ENCODE data around the gene MACROD2.

Gene MACROD2

GRCh38 chr20:14062171-14062570 lies 66.9 kb downstream of the MACROD2 start:
- DNase-seq (ENCODE audit: low spot score) = no peak
- no peak for FAIRE-seq

GRCh38 chr20:14062786-14063185 lies 67.5 kb downstream of the MACROD2 start:
- FAIRE-seq = no peak

DNA sequence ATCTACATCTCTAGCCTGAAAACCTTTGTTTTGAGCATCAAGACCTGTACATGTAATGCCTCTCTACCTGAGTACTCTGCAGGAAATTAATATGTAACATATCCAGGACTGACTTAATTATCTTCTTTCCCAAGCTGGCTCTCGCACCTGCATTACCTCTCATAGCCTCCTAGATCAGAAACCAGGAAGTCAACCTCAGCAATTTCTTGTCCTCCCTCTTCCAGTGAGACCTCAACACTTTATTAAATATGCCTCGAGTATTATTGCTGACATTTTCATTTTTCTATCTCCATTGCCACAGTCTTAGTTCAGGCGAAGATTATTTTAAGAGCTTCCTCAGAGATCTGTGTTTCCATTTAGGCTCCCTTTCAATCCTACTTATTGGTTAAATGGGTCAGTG lies 69.0 kb downstream of the MACROD2 start:
- DNase-seq (ENCODE audit: low spot score) = no peak
- no peak for FAIRE-seq

More at GRCh38 chr20:14062786-14063185, 67.5 kb downstream of the MACROD2 start:
- no peak for DNase-seq (ENCODE audit: low spot score)

GRCh38 chr20:14064921-14065320 lies 69.6 kb downstream of the MACROD2 start:
- DNase-seq (ENCODE audit: low spot score) = no peak
- no peak for FAIRE-seq

DNA sequence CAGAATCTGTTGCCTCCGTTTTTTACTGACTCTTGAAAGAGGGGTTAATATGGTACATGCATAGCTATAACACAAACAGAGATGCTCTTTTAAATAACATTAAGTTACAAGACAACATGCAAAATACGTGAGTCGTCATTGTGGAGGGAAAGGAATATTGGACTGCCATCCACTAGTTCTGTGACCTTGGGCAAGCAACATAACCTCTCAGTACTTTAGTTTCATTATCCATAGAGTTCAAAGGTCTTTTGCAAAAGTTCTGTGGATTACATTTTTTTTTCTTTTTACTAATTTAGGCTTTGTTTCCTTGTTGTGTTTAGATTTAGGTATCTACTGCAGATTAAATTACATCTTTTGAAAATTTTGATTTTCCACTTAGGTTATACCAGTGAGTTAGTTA lies 70.5 kb downstream of the MACROD2 start:
- DNase-seq (ENCODE audit: low spot score) (no peak), FAIRE-seq (no peak)

DNA sequence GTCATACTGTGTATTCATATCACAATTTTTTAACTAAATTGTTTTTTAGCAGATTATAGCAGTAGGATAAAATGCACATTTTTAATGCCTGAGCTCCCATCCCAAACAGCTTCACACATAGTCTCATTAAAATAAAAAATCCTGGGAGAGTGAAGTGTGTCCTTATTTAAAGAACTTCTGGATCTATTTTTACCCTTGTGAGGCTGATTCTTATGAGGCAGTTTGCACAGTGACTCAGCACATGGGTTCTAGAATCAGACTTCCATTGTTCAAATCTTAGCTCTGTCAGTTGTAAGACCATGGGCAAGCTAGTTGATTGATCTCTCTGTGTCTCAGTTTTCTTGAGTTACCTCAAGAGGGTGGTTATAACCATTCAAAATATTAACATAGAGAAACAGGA lies 72.3 kb downstream of the MACROD2 start:
- FAIRE-seq = no peak
- no peak for DNase-seq (ENCODE audit: low spot score)

GRCh38 chr20:14069796-14070195 lies 74.5 kb downstream of the MACROD2 start:
- DNase-seq (ENCODE audit: low spot score) (no peak), FAIRE-seq (no peak)

- DNase-seq (ENCODE audit: low spot score) (no peak), FAIRE-seq (no peak)
Measured at GRCh38 chr20:14093652-14094051, 98.3 kb downstream of the MACROD2 start.

DNA sequence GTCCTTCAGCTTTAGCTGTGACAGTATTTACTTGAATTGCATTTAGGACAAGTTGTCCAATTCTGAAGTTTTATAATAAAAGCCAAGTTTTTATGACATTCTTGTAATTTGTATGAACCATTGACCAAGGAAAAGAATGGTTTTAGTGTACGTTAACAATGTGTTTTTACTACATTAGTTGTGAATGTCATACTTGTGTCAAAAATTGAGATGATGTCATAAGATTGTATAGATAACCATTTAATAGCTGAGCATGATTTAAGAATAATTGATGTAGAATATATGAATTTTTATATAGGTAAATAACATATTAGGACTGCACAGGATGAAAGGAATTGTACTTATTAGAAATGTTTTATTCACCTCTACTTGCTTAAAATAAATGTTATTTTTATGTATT lies 102.9 kb downstream of the MACROD2 start:
- DNase-seq (ENCODE audit: low spot score) (no peak), FAIRE-seq (no peak)

- no peak for DNase-seq (ENCODE audit: low spot score)
- FAIRE-seq = no peak
Measured at GRCh38 chr20:14113416-14113815, 118.1 kb downstream of the MACROD2 start.

DNA sequence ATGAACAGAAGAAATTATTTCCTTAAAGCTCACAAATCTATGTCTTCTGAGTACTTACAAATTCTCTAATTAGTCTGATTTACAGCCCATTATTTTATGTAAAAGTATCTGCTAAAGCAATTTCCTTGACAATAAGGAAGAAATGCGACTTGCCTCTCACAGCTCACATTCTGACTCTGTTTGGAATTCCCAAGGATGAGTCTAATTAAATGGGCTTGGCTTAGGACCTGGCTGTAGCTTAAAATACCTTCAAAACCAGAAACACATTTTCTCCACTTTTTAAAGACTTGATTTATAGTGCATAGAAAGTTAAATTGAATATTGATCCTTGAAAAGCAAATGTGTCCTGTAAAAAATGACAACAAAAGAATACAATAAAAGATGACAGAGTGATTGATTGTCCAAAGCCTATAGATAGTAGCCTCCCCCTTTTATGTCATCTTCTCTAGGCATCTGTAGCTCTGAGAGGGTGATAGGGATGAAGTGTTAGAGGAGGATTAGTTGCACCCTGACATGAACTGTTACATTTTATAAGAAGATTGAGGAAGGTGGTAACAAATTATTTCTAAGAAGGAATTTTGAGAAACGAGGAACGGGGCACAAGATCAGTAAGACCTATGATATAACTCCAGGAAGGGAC lies 118.9 kb downstream of the MACROD2 start:
- DNase-seq (ENCODE audit: low spot score) = no peak
- no peak for FAIRE-seq

DNA sequence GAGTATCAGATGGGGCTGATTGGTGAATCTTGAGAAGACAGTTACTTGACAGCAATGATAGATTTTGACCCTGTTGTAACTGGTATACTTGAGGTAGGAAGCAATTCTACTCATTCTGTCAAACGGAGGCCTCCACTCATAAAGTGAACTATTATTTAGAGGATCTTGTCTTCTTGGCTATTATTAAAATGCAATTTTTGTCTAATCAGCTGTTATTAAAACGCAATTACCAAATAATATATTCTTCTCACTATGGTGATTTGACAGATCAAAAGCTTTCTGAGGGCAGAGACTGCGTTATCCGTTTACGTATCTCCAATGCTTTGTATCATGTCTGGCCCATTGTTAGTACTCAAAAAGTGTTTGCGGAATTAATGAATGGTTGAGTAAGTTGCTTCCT lies 120.7 kb downstream of the MACROD2 start:
- DNase-seq (ENCODE audit: low spot score) = no peak
- no peak for FAIRE-seq

DNA sequence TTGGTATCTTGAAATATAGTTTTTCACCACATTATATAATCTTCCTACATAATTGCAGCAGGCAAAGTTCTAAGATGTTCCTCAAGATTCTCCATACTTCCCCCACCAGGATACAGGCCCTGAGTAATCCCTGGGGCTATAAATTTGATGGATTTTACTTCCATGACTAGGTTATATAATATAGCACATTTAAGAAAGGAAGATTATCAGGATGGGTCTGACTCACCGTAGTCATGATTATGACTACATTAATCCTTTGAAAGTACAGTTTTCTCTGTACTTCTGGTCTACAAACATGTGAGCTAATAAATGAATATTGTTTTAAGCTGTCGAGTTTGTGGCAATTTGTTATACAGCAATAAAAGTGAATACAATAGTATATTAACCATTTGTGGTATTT lies 122.5 kb downstream of the MACROD2 start:
- FAIRE-seq (no peak), DNase-seq (ENCODE audit: low spot score) (no peak)

DNA sequence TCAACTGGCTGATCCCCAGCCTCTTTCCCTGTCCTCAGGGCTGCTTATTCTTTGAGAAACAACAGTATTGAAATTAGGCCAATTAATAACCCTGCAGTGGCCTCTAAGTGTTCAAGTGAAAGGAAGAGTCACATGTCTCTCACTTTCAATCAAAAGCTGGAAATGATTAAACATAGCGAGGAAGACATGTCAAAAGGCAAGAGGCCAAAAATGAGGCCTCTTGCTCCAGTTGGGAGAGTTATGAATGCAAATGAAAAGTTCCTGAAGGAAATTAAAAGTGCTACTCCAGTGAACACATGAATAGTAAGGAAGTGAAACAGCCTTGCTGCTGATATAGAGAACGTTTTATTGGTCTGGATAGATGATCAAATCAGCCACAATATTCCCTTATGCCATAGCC lies 131.5 kb downstream of the MACROD2 start:
- no peak for DNase-seq (ENCODE audit: low spot score)
- no peak for FAIRE-seq

- DNase-seq (ENCODE audit: low spot score) (no peak), FAIRE-seq (no peak)
Measured at GRCh38 chr20:14127514-14128223, 132.4 kb downstream of the MACROD2 start.

GRCh38 chr20:14134004-14134403 lies 138.7 kb downstream of the MACROD2 start:
- FAIRE-seq (no peak), DNase-seq (ENCODE audit: low spot score) (no peak)

DNA sequence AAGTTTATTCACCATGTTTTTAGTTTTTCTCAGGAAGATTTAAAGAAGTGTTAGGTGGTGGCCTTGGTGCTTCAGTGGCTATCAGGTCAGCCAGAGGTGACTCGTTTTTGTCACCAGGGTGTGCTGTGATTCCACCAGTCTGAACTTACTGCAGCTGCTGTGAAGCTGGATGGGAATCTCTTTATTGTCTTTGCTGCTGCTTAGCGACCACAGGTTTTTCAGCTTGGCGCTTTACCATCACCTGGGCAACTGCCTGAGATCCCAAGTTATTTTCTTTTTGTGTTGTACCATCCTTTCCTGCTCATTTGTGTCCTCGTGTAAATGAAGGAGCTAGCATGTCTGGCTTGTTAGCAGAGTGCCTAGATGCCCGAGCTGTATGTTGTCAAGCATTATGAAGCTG lies 146.9 kb downstream of the MACROD2 start:
- FAIRE-seq (no peak), DNase-seq (ENCODE audit: low spot score) (no peak)

- FAIRE-seq (no peak), DNase-seq (ENCODE audit: low spot score) (no peak)
Measured at GRCh38 chr20:14142964-14143627, 147.8 kb downstream of the MACROD2 start.

- FAIRE-seq = no peak
- DNase-seq (ENCODE audit: low spot score) = no peak
Measured at GRCh38 chr20:14148042-14148441, 152.7 kb downstream of the MACROD2 start.

DNA sequence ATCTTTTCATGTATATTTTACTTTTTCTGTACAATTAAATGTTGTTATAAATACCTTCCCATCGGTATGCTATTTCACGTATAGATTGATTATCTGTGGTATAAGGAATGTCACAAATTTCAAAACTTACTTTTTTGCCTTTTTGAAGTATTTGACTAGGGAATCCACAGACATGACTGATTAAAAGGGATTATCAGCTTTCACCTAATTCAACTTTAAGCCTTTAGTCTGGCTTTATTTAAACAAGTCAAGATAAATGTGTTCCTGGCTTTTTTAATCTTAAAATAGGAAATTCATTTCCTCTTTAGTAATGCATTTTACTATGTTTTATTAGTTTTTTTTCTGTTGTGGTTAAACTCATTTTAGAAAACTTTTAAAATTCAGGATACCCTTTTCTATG lies 160.0 kb downstream of the MACROD2 start:
- FAIRE-seq = no peak

GRCh38 chr20:14178528-14178927 lies 183.2 kb downstream of the MACROD2 start:
- FAIRE-seq = no peak
- DNase-seq (ENCODE audit: low spot score) = no peak

More for the DNA sequence above, 160.0 kb downstream of the MACROD2 start:
- DNase-seq (ENCODE audit: low spot score) = no peak

GRCh38 chr20:14178952-14179351 lies 183.6 kb downstream of the MACROD2 start:
- FAIRE-seq = no peak
- no peak for DNase-seq (ENCODE audit: low spot score)

Data from RCC 7860 (cell line).